Panc1 (cell line): ENCODE results near the gene TBC1D16. TPM values are rescaled to one million over a fixed set of nuclear protein-coding genes. Genes with fewer than 3 reads are reported as not detected.
A peak's percentile ranks its signal among the peaks of the same experiment; 100 is the strongest.

Experiments
- ATAC-seq: fragments of 200-7000 bp; cut with Tn5 transposase; 2 replicates; pipeline ENCODE4 v1.9.1; 2020; ENCODE audit warnings: mild to moderate bottlenecking, moderate library complexity
- BruUV-seq: library from RNA; stranded (reverse); fragments of 400-500 nt; replicated peaks from 2 replicates; lab custom pipeline; 2021; lab: Mats Ljungman, UMichigan
- CTCF ChIA-PET: fragments of 300-600 bp; sonication (Branson Sonifier 250); formaldehyde crosslinking; loops from one replicate; lab custom pipeline; 2022; ENCODE audit warnings: antibody characterized with exemption; lab: Charles Lee
- POLR2A ChIA-PET: fragments of 300-600 bp; sonication (Branson Sonifier 250); formaldehyde crosslinking; loops from one replicate; lab custom pipeline; 2022; ENCODE audit warnings: antibody characterized with exemption; lab: Charles Lee
- DNase-seq: peaks from one replicate; pipeline ENCODE4 v3.0.0-alpha.2; 2010; ENCODE audit warnings: low read depth, low spot score
- H3K27ac ChIP-seq: 2 replicates; pipeline ENCODE4 v1.5.1; 2011; ENCODE audit warnings: mild to moderate bottlenecking, low read length, inconsistent platforms
- H3K27me3 ChIP-seq: fragments of 200-500 bp; sonication (Bioruptor generic); 2 replicates; pipeline ENCODE4 v1.6.0; 2014; ENCODE audit warnings: low read length, inconsistent platforms; ENCODE audit not compliant: control insufficient read depth, insufficient read depth
- H3K36me3 ChIP-seq: fragments of 200-500 bp; sonication (Bioruptor generic); 2 replicates; pipeline ENCODE4 v1.5.1; 2014; ENCODE audit warnings: inconsistent platforms, mild to moderate bottlenecking, low read length, moderate library complexity; ENCODE audit not compliant: control insufficient read depth, insufficient read depth
- H3K4me1 ChIP-seq: 2 replicates; pipeline ENCODE4 v1.5.1; 2011; ENCODE audit warnings: inconsistent platforms, mild to moderate bottlenecking, low read length, moderate library complexity; ENCODE audit not compliant: control insufficient read depth, insufficient read depth
- H3K4me3 ChIP-seq, 2 experiments: 2 replicates each; pipeline ENCODE4 v1.5.1; 2011 to 2012; ENCODE audit warnings: low read depth in 2 of 2, low read length in 2 of 2, mild to moderate bottlenecking in 2 of 2, inconsistent platforms in 1 of 2, moderate library complexity in 1 of 2
- H3K9me3 ChIP-seq: fragments of 200-500 bp; sonication (Bioruptor generic); 2 replicates; pipeline ENCODE4 v1.5.1; 2014; ENCODE audit warnings: low read depth, mild to moderate bottlenecking, inconsistent platforms, low read length, moderate library complexity; ENCODE audit not compliant: control insufficient read depth, insufficient read depth
- CTCF ChIP-seq: fragments of 450-650 bp; IDR thresholded peaks from 2 replicates; pipeline ENCODE4 v1.5.1; 2017; ENCODE audit warnings: mild to moderate bottlenecking
- POLR2AphosphoS5 ChIP-seq: IDR thresholded peaks from 2 replicates; pipeline ENCODE4 v1.6.1; 2012; ENCODE audit warnings: mild to moderate bottlenecking, low read depth, low read length, moderate library complexity
- SIN3A ChIP-seq: IDR thresholded peaks from 2 replicates; pipeline ENCODE4 v1.6.1; 2012; ENCODE audit warnings: low read depth, mild to moderate bottlenecking, low read length, moderate library complexity, borderline replicate concordance; ENCODE audit not compliant: insufficient read depth
- TCF7L2 ChIP-seq: IDR thresholded peaks from 2 replicates; pipeline ENCODE4 v1.6.1; 2011; ENCODE audit warnings: mild to moderate bottlenecking, low read depth, low read length, inconsistent platforms
- in situ Hi-C: cut with HindIII; loops from 2 replicates; pipeline ENCODE4 v1.10.0; 2016; ENCODE audit warnings: low sequenced_read_pairs, low pct_unique_long_range_greater_than_20kb
- intact Hi-C: fragments of 100-400 bp; cut with micrococcal nuclease; formaldehyde crosslinking; loops from one replicate; pipeline ENCODE4 v1.10.0; 2022; ENCODE audit not compliant: unreplicated experiment
- total RNA-seq: library from RNA; stranded (reverse); gene quantifications from one replicate; pipeline ENCODE4 v1.2.1, GENCODE V29; 2021; ENCODE audit not compliant: unreplicated experiment
- TF ChIP-seq, protein P1 (sequence below), 2 experiments: IDR thresholded peaks; 2 replicates each; pipeline ENCODE4 v1.6.1; 2011 to 2012; ENCODE audit warnings: low read depth in 2 of 2, control low read depth in 1 of 2, low read length in 1 of 2, mild to moderate bottlenecking in 1 of 2, moderate library complexity in 1 of 2; ENCODE audit not compliant: insufficient read depth in 1 of 2

Gene TBC1D16
- total RNA-seq, 1 experiment from 2014 or later: 41.6 TPM

DNA sequence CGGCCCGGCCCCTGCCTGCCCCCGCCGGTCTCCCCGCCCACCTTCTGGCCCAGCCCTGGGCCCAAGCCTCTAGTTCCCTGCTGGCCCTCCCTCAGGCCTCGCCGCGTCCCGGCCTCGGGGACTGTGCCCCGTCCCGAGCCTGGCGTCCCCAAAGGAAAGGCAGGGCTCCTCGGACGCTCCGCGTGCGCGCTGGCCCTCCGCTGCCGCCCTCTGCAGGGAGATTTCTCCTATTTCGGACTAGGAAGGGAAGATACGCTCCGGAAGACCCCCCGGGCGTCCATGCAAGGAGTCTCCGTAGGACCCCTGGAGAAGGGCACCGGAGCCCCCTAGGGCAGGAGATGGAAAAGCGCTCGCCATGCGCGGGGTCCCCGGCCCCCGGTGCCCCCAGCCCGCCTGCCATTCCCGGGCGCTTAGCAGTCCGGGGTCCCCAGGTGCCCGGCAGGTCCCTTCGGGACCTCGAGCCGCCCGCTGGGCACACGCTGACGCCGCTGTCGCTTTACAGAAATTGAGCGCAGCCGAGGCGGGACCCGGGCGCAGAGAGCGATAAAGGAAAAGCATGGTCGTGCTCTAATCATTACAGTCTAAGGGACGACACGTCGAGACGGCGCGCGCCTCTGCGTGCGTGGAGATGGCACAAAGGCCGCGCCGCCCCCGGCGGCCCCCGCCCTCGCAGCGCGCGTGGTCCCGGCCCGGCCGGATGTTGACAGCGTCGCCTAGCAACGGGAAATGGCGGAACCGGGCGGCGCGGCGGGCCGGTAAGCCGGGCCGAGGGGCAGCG is 454 bp upstream of the TBC1D16 start, which contains the start of gene CCDC40:
Gene CCDC40, plus strand, starts transcription at position 706 of the 778 bp plus-strand sequence. Its CDS starts 21 bp downstream, at position 727.
- Histone ChIP-seq H3K9me3 (no peaks in the 10 kb centered on the region), H3K27ac (peak within 1 kb of the TSS; percentile 78), H3K4me3 (peak within 1 kb of the TSS; percentile 73 to 79), H3K4me1 (peaks cover 24% of the 10 kb centered on the region), H3K27me3 (no peaks in the 10 kb centered on the region), H3K36me3 (peaks cover 2% of the 10 kb centered on the region; the same call in 1 of the 2 replicates)
- no peak for DNase-seq
- POLR2A ChIA-PET: no interaction called here
- peak; percentile 95 for ATAC-seq
- BruUV-seq: no TSS peak
- CTCF ChIA-PET: no interaction called here
- intact Hi-C loops (no loop called here), in situ Hi-C loops (no loop called here)
- TF ChIP-seq SIN3A: peak; percentile 100; the same call in 1 of the 2 replicates
- TF ChIP-seq, protein P1, sequence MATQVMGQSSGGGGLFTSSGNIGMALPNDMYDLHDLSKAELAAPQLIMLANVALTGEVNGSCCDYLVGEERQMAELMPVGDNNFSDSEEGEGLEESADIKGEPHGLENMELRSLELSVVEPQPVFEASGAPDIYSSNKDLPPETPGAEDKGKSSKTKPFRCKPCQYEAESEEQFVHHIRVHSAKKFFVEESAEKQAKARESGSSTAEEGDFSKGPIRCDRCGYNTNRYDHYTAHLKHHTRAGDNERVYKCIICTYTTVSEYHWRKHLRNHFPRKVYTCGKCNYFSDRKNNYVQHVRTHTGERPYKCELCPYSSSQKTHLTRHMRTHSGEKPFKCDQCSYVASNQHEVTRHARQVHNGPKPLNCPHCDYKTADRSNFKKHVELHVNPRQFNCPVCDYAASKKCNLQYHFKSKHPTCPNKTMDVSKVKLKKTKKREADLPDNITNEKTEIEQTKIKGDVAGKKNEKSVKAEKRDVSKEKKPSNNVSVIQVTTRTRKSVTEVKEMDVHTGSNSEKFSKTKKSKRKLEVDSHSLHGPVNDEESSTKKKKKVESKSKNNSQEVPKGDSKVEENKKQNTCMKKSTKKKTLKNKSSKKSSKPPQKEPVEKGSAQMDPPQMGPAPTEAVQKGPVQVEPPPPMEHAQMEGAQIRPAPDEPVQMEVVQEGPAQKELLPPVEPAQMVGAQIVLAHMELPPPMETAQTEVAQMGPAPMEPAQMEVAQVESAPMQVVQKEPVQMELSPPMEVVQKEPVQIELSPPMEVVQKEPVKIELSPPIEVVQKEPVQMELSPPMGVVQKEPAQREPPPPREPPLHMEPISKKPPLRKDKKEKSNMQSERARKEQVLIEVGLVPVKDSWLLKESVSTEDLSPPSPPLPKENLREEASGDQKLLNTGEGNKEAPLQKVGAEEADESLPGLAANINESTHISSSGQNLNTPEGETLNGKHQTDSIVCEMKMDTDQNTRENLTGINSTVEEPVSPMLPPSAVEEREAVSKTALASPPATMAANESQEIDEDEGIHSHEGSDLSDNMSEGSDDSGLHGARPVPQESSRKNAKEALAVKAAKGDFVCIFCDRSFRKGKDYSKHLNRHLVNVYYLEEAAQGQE (IDR thresholded peaks at IDR 0.05; ENCODE audit: insufficient read depth in 1 of 2, low read depth in 2 of 2, low read length in 1 of 2): no peak
- TF ChIP-seq POLR2AphosphoS5: peak; percentile 49; the same call in 1 of the 2 replicates
- TF ChIP-seq TCF7L2: peak; percentile 83
- TF ChIP-seq CTCF: no peak

DNA sequence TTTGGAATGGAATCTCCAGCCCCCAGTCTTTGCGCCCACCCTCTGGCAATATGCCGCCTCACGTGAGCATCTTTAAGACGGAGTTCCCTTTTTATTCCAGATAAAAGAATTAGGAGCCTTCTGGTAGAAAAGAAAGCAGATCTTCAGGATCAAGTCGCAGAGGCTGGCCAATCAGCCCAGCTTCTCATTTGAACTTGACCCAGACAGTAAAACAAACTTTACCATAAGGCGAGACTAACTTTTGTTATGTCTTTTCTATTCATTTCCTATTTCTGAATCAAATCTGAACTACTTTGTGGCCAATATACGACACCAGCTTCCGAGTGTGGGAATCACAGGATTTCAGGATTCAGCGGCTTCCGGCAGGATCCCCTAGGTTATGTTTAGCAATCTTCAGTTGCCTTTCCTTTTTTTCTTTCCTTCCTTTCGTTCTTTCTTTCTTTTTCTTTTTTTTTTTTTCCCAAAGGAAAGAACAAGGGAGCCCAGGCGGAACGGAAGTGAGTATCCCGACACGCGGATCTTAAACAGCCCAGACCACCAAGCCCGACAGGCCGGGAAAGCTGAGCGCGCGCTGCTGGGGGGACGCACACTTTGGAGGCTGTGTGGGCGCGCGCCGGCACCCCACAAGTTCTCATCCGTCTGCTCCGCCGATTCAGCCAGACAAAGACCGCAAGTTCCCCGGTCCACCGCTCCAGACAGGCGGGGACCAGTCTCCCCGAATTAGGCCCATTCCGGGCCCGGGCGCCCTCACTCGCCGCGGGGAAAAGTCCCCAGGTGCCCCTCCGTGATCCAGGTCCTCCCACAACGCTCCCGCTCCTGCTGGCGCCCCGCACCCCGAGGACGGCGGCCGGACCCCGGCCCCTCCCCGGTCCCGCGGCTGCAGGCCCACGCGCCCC is 633 bp downstream of the TBC1D16 start:
- TSS peak; percentile 76 for BruUV-seq
- no peaks in the 10 kb centered on the region for H3K27me3 ChIP-seq
- H3K9me3 ChIP-seq: no peaks in the 10 kb centered on the region
- H3K27ac ChIP-seq: peak overlapping the region; percentile 65
- DNase-seq: no peak
- ChIA-PET POLR2A (interaction anchor here (0.7 kb wide), 3 partner anchors 27 to 733 kb away, joined by 3 to 5 read pairs (median 3); no protein-coding TSS in a partner anchor), CTCF (interaction anchor here (1.2 kb wide), 1 partner anchor 29 kb away, joined by 8 read pairs; no protein-coding TSS in a partner anchor)
- H3K4me1 ChIP-seq: peaks cover 30% of the 10 kb centered on the region
- intact Hi-C loops: no loop called here
- peak overlapping the region; percentile 72 to 79 for H3K4me3 ChIP-seq
- ATAC-seq: peak; percentile 7
- TF ChIP-seq SIN3A: no peak
- no peak for TF ChIP-seq TCF7L2
- TF ChIP-seq, protein P1 (IDR thresholded peaks at IDR 0.05; ENCODE audit: insufficient read depth in 1 of 2, low read depth in 2 of 2, low read length in 1 of 2): no peak
- TF ChIP-seq CTCF: no peak
- no peak for TF ChIP-seq POLR2AphosphoS5
- H3K36me3 ChIP-seq: peaks cover 2% of the 10 kb centered on the region; the same call in 1 of the 2 replicates
- in situ Hi-C loops: no loop called here
